ENCODE results near the gene SARDH. TPM values are rescaled to one million over a fixed set of nuclear protein-coding genes. Genes with fewer than 3 reads are reported as not detected.

SARDH gene
- polyA plus RNA-seq, 6 donors from 2014 or later, result 0.21 TPM; not detected in 5

GRCh38 chr9:133701321-133701980 is 36.7 kb downstream of the SARDH start:
- peak; percentile 23 to 26 for ATAC-seq (ENCODE audit: low read depth in 2 of 2)

GRCh38 chr9:133700819-133701320 is 37.3 kb downstream of the SARDH start:
- Mint-ChIP-seq H3K36me3 (no peaks in the 10 kb centered on the region), H3K9me3 (peaks cover 0 to 2% (median 0%) of the 10 kb centered on the region in 7 donors), H3K4me1 (peaks cover 4 to 18% (median 17%) of the 10 kb centered on the region in 3 donors), H3K27me3 (peaks cover 8 to 52% (median 37%) of the 10 kb centered on the region in 3 donors), H3K27ac (no peak overlapping the region), H3K4me3 (peak overlapping the region in 5 of 8 donors; percentile 48 to 88 (median 80))
- ATAC-seq (ENCODE audit: low read depth in 2 of 2) (no peak), DNase-seq (no peak)

More at GRCh38 chr9:133701321-133701980, 36.7 kb downstream of the SARDH start:
- Mint-ChIP-seq H3K27me3 (peaks cover 8 to 47% (median 31%) of the 10 kb centered on the region in 3 donors), H3K36me3 (no peaks in the 10 kb centered on the region), H3K4me1 (peaks cover 4 to 23% (median 18%) of the 10 kb centered on the region in 3 donors), H3K4me3 (peak overlapping the region; percentile 35 to 88 (median 74)), H3K27ac (peak overlapping the region in 2 of 6 donors; percentile 32 to 60), H3K9me3 (peaks cover 0 to 2% (median 0%) of the 10 kb centered on the region in 7 donors)
- no peak for DNase-seq

GRCh38 chr9:133699546-133699945 is 38.6 kb downstream of the SARDH start:
- Mint-ChIP-seq H3K27me3 (peaks cover 8 to 58% (median 48%) of the 10 kb centered on the region in 3 donors), H3K4me3 (no peak overlapping the region), H3K36me3 (no peaks in the 10 kb centered on the region), H3K27ac (no peak overlapping the region), H3K9me3 (peaks cover 0 to 2% (median 0%) of the 10 kb centered on the region in 7 donors), H3K4me1 (peaks cover 7 to 19% (median 18%) of the 10 kb centered on the region in 3 donors)
- no peak for DNase-seq
- no peak for ATAC-seq (ENCODE audit: low read depth in 2 of 2)

- ATAC-seq (ENCODE audit: low read depth in 2 of 2), result no peak
- Mint-ChIP-seq H3K9me3 (peaks cover 0 to 2% (median 0%) of the 10 kb centered on the region in 7 donors), H3K4me1 (peaks cover 4 to 6% (median 4%) of the 10 kb centered on the region in 3 donors), H3K36me3 (no peaks in the 10 kb centered on the region), H3K27ac (peak overlapping the region in 1 of 6 donors; percentile 38), H3K4me3 (no peak overlapping the region), H3K27me3 (peaks cover 8 to 52% (median 42%) of the 10 kb centered on the region in 3 donors)
- DNase-seq, result no peak
Measured at GRCh38 chr9:133696071-133696472, 42.1 kb downstream of the SARDH start.

- Mint-ChIP-seq H3K27me3 (peaks cover 8 to 45% (median 35%) of the 10 kb centered on the region in 3 donors), H3K36me3 (no peaks in the 10 kb centered on the region), H3K4me3 (no peak overlapping the region), H3K27ac (no peak overlapping the region), H3K9me3 (peaks cover 0 to 2% (median 0%) of the 10 kb centered on the region in 7 donors), H3K4me1 (peaks cover 0 to 4% (median 2%) of the 10 kb centered on the region in 3 donors)
- ATAC-seq (ENCODE audit: low read depth in 2 of 2) (no peak), DNase-seq (no peak)
Measured at GRCh38 chr9:133694686-133695085, 43.5 kb downstream of the SARDH start.

GRCh38 chr9:133693703-133694529 is 44.2 kb downstream of the SARDH start:
- no peaks in the 10 kb centered on the region for H3K36me3 Mint-ChIP-seq
- peaks cover 0 to 4% (median 2%) of the 10 kb centered on the region in 3 donors for H3K4me1 Mint-ChIP-seq
- no peak overlapping the region for H3K4me3 Mint-ChIP-seq
- H3K27ac Mint-ChIP-seq, result no peak overlapping the region
- H3K27me3 Mint-ChIP-seq, result peaks cover 8 to 42% (median 32%) of the 10 kb centered on the region in 3 donors
- peaks cover 0 to 2% (median 0%) of the 10 kb centered on the region in 7 donors for H3K9me3 Mint-ChIP-seq
- ATAC-seq (ENCODE audit: low read depth in 2 of 2), result no peak
- DNase-seq, result no peak

GRCh38 chr9:133693116-133693515 is 45.0 kb downstream of the SARDH start:
- H3K27ac Mint-ChIP-seq, result no peak overlapping the region
- no peaks in the 10 kb centered on the region for H3K36me3 Mint-ChIP-seq
- DNase-seq, result no peak
- H3K4me1 Mint-ChIP-seq, result peaks cover 0 to 4% (median 2%) of the 10 kb centered on the region in 3 donors
- no peak for ATAC-seq (ENCODE audit: low read depth in 2 of 2)
- peaks cover 0 to 38% (median 32%) of the 10 kb centered on the region in 3 donors for H3K27me3 Mint-ChIP-seq
- H3K9me3 Mint-ChIP-seq, result no peaks in the 10 kb centered on the region
- no peak overlapping the region for H3K4me3 Mint-ChIP-seq

GRCh38 chr9:133692364-133692985 is 45.7 kb downstream of the SARDH start:
- ATAC-seq (ENCODE audit: low read depth in 2 of 2) (no peak), DNase-seq (no peak)
- Mint-ChIP-seq H3K4me1 (peaks cover 0 to 4% (median 2%) of the 10 kb centered on the region in 3 donors), H3K27ac (peak overlapping the region in 1 of 6 donors; percentile 47), H3K9me3 (no peaks in the 10 kb centered on the region), H3K4me3 (no peak overlapping the region), H3K27me3 (peaks cover 0 to 38% (median 32%) of the 10 kb centered on the region in 3 donors), H3K36me3 (no peaks in the 10 kb centered on the region)

- H3K27me3 Mint-ChIP-seq, result peaks cover 0 to 38% (median 29%) of the 10 kb centered on the region in 3 donors
- H3K36me3 Mint-ChIP-seq, result no peaks in the 10 kb centered on the region
- DNase-seq (no peak), ATAC-seq (ENCODE audit: low read depth in 2 of 2) (no peak)
- H3K27ac Mint-ChIP-seq, result peak overlapping the region in 1 of 6 donors; percentile 15
- H3K9me3 Mint-ChIP-seq, result no peaks in the 10 kb centered on the region
- H3K4me1 Mint-ChIP-seq, result peaks cover 0 to 4% (median 2%) of the 10 kb centered on the region in 3 donors
- H3K4me3 Mint-ChIP-seq, result peak overlapping the region in 1 of 8 donors; percentile 42
Measured at GRCh38 chr9:133691626-133692363, 46.4 kb downstream of the SARDH start.

- no peaks in the 10 kb centered on the region for H3K36me3 Mint-ChIP-seq
- DNase-seq (no peak), ATAC-seq (ENCODE audit: low read depth in 2 of 2) (no peak)
- H3K4me3 Mint-ChIP-seq, result no peak overlapping the region
- no peaks in the 10 kb centered on the region for H3K9me3 Mint-ChIP-seq
- H3K27ac Mint-ChIP-seq, result peak overlapping the region in 1 of 6 donors; percentile 82
- peaks cover 0 to 4% (median 2%) of the 10 kb centered on the region in 3 donors for H3K4me1 Mint-ChIP-seq
- H3K27me3 Mint-ChIP-seq, result peaks cover 0 to 32% (median 28%) of the 10 kb centered on the region in 3 donors
Measured at GRCh38 chr9:133691191-133691590, 47.0 kb downstream of the SARDH start.

GRCh38 chr9:133690081-133690561 is 48.0 kb downstream of the SARDH start:
- Mint-ChIP-seq H3K27me3 (peaks cover 0 to 23% (median 22%) of the 10 kb centered on the region in 3 donors), H3K4me1 (peaks cover 0 to 4% (median 2%) of the 10 kb centered on the region in 3 donors), H3K4me3 (no peak overlapping the region), H3K9me3 (no peaks in the 10 kb centered on the region), H3K36me3 (no peaks in the 10 kb centered on the region), H3K27ac (no peak overlapping the region)
- DNase-seq (no peak), ATAC-seq (ENCODE audit: low read depth in 2 of 2) (no peak)

GRCh38 chr9:133689151-133689763 is 48.9 kb downstream of the SARDH start:
- Mint-ChIP-seq H3K9me3 (no peaks in the 10 kb centered on the region), H3K27me3 (peaks cover 0 to 18% (median 15%) of the 10 kb centered on the region in 3 donors), H3K4me3 (no peak overlapping the region), H3K4me1 (no peaks in the 10 kb centered on the region), H3K27ac (no peak overlapping the region), H3K36me3 (no peaks in the 10 kb centered on the region)
- DNase-seq (no peak), ATAC-seq (ENCODE audit: low read depth in 2 of 2) (no peak)
